OCI-M2 (cell line): Measurements from ENCODE around the gene COL16A1.
A peak's percentile ranks its signal among the peaks of the same experiment; 100 is the strongest.

Source experiments
- DNase-seq: peaks from one replicate; lab custom pipeline; 2025; ENCODE audit not compliant: unreplicated experiment; lab: John Stamatoyannopoulos, UW

Gene COL16A1

DNA sequence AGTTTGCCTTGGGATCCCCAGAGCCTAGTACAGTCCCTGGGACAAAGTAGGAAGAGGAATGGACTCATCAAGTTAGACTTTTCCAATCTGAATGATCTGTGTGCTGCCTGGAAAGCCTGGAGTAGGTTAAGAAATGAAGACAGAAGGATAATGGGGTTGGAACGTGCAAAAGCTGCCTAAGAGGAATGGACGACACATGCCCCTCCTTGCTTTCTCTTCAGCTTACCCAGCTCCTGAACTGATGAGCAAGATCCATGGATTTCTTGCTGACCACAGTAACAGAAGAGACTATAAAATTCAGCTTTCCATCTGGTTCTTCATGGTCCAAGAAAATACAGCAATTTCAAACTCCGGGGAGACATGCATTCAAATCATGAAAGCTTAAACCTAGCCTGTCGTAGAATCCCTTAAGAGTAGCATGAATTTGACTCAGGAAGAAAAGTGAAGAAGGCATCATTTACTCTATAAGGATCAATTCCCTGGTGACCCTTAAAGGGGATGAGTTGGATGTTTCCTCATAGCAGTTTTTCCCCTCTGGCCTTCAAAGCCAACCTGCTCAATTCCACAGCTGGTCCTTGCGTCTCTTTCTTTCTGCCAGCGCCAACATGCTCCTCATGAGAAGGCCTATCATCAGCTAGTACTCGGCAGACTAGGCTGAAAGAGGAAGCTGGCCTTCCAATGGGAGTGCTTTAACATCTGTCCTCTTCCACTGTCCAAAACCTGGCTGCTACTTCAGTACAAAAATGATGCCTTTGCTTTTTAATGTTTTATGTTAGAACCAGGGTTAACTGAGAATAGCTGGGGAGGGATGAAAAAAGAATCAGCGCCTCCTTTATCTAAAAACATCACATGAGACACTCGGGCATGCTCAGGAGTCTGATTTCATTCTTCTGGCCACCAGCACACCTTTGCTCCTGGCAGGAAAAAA lies 53.4 kb downstream of the COL16A1 start:
- DNase-seq = no peak

DNA sequence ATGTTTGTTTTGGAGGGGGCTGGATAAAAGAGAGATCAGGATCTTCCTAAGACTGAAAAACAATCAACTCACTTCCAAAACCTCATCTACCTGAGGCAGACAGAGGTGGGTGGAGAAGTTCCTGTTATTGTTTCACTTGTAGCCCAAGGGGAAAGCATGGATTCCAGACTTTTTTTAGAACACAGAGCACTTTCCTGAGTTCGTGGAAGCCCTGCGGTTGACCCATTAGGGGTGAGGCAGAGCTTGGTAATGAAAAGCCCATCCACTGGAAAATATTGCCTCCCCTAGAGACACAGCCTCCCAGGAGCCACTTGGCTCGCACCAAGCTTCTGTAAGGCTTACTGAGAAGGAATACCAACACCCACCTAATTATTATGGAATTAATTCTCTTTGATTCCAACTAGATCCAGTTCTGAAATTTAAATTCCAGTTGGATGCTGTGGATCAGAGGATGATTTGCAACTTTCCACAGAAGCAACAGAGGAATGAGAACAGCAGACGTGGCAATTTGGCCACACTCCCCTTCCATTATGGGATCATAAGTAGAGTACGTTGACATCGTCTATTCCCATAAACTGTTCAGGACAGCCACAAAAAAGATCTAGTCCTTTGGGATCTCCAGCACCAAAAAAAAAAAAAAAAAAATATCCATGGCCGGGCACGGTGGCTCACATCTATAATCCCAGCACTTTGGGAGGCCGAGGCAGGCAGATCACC lies 55.0 kb downstream of the COL16A1 start:
- no peak for DNase-seq

GRCh38 chr1:31648190-31648589 lies 55.6 kb downstream of the COL16A1 start:
- DNase-seq = no peak

DNA sequence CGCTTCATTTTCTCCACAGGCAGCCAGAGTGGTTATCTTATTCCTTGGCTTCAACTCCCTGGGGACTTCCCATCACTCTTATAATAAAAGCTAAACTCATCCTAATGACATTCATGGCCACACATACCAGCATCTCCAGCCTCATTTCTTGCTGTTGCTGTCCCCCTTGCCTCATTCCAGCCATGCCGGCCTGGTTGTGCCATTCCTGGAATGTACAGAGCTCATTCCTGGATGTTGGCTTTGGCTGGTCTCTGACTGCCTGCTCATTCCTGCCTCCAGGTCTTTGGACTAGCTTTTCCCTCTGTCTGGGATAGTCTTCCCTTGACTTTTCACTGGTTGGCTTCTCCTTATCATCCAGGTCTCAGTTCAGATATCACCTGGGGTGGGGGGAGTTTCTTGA lies 56.7 kb downstream of the COL16A1 start:
- DNase-seq = no peak

- DNase-seq = no peak
Observed at GRCh38 chr1:31646259-31646960, 57.4 kb downstream of the COL16A1 start.

DNA sequence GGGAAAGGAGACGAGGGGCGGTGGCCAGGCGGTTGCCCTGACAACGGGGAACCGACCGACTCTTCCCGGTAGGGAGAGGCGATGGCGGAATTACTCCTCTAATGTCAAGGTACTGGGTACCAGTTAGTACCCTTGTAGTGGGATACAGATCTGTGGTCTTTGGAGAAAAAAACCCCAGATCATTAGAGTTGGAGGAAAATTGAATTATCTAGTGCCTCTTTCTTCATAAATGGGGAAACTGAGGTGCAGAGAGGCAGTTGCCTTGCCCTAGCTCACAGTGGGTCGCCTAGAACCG lies 58.6 kb downstream of the COL16A1 start:
- DNase-seq = no peak

GRCh38 chr1:31644560-31645273 lies 59.1 kb downstream of the COL16A1 start, which contains the start of gene PEF1:
PEF1 (minus strand) TSS chr1:31644876; CDS start chr1:31644864, 12 bp downstream.
- peak; percentile 94 for DNase-seq

DNA sequence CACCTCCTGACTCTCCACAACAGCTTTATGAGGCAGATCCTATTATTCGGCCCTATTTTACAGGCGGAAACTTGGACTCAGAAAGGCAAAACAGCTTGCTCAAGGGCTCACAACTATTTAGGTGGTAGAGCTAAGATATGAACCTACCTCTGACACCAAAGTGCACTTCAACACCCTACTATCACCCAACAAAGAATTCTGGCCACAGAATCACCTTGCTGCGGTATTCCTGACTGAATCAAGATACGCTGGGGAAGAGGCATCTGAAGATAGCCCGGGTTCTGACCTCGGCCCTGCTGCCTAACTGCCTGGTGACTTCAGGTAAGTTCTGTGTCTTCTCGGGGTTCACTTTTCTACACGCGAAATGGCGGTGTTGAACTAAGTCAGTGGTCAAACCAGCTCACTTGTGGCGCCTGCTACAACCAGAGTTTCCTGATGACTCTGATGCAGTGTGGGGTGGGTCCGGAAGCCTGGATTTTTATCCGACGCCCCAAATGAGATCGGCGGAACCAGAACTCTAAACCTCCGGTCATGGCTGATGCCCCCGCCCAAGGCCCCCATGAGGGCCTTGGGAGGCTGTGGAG lies 59.7 kb downstream of the COL16A1 start:
- no peak for DNase-seq

DNA sequence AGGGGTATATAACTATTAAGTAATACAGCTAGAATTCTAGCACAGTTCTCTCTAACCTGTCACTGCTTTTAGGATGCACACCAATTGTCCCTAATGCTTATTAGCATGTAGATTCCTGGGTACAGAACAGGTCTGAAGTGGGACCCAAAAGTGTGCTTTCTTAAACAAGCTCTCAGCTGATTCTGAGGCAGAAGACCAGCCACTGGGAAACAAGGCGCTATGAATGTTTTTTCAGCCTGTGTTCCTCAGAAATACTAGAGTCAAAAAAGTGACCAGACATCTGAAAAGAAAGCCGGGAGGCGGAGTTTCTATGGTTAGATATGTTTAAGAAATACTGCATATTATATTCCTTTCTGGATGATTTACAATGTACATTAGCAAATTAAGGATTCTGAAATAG lies 60.9 kb downstream of the COL16A1 start:
- no peak for DNase-seq

DNA sequence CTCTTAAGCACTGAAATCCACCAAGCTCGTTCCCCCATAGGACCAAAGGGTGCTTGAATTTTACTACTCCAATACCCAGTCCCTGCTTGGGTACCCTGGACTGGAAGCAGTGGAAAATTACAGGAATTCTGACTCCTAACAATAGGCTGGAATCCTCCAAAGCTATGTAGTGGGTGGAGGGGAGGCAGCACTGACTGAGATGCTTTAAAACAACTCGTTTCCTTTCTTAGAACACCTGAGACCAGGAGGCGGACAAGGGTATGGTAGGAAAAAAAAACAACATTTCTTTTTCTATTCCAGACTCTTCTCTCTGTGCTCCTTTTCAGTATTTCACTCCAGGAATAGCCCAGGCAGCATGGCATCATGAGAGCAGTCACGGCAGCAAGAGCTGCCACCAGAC lies 61.5 kb downstream of the COL16A1 start:
- DNase-seq = no peak

GRCh38 chr1:31640964-31641363 lies 62.9 kb downstream of the COL16A1 start:
- no peak for DNase-seq

DNA sequence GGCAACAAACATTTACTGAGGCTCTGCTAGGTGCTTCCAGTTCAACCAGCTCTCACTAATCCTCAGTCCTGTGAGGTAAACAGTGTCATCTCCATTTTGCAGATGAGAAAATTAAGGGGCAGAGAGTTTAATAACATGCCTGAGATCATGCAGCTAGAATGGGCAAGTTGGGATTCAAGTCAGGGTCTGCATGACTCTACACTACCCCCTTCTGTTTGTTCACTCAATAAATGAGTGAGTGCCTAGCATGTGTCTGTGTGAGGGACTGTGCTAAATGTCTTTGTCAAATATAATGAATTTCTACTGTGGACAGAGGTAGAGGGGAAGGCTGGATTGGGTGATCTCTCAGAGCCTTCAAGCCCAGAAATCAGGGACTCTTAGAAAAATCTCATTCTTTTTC lies 63.6 kb downstream of the COL16A1 start:
- DNase-seq = no peak

DNA sequence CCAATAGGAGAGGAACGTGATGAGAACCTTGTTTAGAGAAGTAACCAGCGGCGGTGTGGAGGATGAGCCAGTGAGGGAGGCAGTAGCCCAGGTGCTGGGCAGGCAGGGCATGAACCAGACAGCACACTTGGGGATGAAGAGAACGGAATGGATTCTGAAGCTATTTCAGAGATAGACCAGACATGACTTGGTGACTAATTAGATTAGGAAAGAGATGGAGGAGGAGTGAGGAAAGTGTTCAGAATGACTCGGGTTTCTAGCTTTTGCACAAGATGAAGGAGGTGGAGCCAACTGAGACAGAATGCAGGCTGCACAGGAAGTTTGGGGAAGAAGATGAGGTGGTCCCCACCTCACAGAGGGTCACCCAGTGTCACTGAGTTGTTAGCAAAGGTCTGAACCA lies 64.3 kb downstream of the COL16A1 start:
- DNase-seq = no peak

- no peak for DNase-seq
Observed at GRCh38 chr1:31637915-31638673, 65.7 kb downstream of the COL16A1 start.

DNA sequence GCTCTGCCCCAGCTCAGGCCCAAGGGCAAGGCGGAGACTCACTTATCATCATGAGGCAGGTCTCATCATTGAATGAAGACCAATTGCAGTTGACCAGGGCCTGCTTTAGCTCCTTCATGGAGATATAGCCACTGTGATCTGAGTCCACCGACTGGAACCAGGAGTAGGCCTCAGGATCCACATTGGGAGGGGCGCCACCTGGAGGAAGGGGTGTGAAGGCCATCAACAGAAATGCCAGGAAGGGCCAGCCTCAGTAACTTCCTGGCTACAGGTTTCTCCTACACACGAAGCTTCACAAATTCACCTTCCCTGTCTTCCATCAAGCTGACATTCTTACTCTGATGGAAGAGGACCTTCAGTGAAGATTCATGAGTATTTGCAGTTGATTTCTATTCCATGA lies 70.7 kb downstream of the COL16A1 start:
- no peak for DNase-seq

DNA sequence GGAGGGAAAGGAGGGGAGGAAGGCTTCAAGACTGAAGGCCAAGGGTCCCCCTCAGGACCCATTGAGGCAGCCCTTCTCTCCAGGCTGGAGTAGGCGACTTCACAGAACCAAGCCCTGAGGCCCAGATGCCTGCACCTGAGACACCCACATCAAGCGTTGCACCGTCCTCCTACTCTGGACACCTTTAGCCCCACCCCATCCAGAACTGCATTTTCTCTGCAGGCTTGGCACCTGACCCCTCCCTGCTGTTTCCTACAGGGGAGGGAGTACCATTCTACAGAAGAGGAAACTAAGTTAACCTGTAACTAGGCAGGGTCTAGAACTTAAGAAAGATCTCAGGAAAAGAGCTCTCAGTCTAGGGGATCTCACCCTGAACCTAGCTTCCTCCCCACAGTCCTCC lies 71.2 kb downstream of the COL16A1 start:
- DNase-seq = no peak

DNA sequence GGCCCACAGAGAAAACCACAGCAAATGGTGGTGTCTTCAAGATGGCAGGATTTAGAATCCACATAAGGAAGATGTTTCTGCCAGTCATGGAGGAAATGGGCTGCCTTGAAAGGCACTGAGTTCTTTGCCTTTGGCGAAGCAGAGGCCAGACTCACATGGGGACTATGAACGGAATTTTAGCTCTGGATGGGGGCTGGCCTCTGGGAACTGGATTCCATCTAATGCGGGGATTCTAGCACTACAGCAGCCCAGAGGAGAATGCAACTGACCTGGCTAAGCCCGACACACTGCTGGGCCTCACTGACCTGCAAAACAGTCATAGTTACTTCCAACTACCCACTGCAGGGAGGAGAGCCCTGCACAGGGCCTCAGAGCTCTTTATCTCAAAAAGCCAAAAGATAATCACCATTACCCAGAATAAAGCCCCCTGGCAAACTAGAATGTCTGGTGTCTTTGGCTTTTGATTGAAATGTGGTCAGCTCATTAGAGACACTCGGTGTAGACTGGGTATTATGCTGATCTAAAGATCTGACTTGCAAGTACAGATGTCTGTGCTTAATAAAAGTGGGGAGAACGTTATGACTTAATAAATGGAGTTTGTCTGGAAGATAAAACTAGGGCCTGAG lies 74.8 kb downstream of the COL16A1 start:
- no peak for DNase-seq

- no peak for DNase-seq
Observed at GRCh38 chr1:31627930-31628559, 75.8 kb downstream of the COL16A1 start.

DNA sequence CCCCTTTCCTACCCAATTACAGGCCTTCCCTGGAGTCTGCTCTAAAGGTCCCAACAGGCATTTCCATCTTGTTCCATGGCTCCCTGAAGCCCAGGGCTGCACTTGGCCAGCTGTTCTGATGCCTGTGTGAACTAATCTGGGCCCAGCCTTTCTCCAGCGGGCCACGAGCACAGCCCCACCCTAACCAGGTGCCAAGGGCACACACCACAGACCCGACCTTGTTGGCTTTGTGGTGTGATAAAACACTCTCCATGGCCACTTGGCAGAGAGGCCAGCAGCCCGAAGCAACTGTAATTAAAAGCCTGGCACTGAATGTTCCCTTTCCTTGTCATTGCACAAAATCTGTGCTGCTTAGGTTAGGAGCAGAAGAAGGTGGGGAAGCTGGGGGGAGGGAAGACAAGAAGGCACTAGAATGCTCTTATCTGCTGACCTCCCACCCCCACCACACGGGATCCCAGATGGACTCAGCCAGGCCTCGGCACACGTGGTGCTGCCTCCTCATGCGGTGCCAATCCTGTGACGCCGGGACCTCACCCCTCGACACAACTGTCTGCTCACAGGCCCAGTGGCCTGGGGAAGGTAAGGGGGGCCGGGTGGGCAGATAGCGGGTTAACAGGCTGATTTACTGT lies 76.4 kb downstream of the COL16A1 start:
- no peak for DNase-seq
